Gastroesophageal sphincter (tissue), 4 donors: ENCODE data around the gene P2RY13. TPM values are rescaled to one million over a fixed set of nuclear protein-coding genes. Genes with fewer than 3 reads are reported as not detected.

Experiments used
- ATAC-seq: fragments of 150-250 bp; one replicate; pipeline ENCODE4 v1.9.1; 2016; ENCODE audit warnings: mild to moderate bottlenecking, moderate library complexity
- H3K27ac ChIP-seq, 4 donors: fragments of 200-600 bp; sonication (generic) in 3 of 4; 1 replicate in 3 of 4; 2 replicates in 1 of 4; pipeline ENCODE4 v1.5.1; 2016 to 2019
- H3K27me3 ChIP-seq: fragments of 200-600 bp; sonication (generic); one replicate; pipeline ENCODE4 v1.5.1; 2019
- H3K36me3 ChIP-seq, 2 donors: fragments of 200-600 bp; sonication (generic); one replicate each; pipeline ENCODE4 v1.5.1; 2019; ENCODE audit warnings: control low read depth in 1 of 2
- H3K4me1 ChIP-seq, 3 donors: fragments of 200-600 bp; sonication (generic); 1 replicate in 2 of 3; 2 replicates in 1 of 3; pipeline ENCODE4 v1.5.1; 2016 to 2019; ENCODE audit warnings: control low read depth in 2 of 3
- H3K4me3 ChIP-seq, 2 donors: fragments of 200-600 bp; sonication (generic); one replicate each; pipeline ENCODE4 v1.5.1; 2019; ENCODE audit warnings: mild to moderate bottlenecking in 1 of 2, moderate library complexity in 1 of 2
- H3K9me3 ChIP-seq, 3 donors: fragments of 200-600 bp; sonication (generic); one replicate each; pipeline ENCODE4 v1.5.1; 2017 to 2019; ENCODE audit warnings: control low read depth in 2 of 3
- EP300 ChIP-seq: sonication (generic); formaldehyde crosslinking; IDR thresholded peaks from one replicate; pipeline ENCODE4 v1.6.1; 2017; ENCODE audit warnings: antibody characterized with exemption, mild to moderate bottlenecking
- POLR2A ChIP-seq, 2 donors: fragments of 450-650 bp; IDR thresholded peaks; one replicate each; pipeline ENCODE4 v1.6.1; 2017; ENCODE audit warnings: antibody characterized with exemption in 2 of 2, mild to moderate bottlenecking in 2 of 2, moderate library complexity in 1 of 2
- POLR2AphosphoS5 ChIP-seq: sonication (generic); formaldehyde crosslinking; IDR thresholded peaks from one replicate; pipeline ENCODE4 v1.6.1; 2017; ENCODE audit warnings: antibody characterized with exemption
- WGBS, 2 donors: methylation state at CpG; one replicate each; pipeline ENCODE4 v1.1.5; 2018; ENCODE audit warnings: low coverage in 1 of 2; 5-methylcytosine and 5-hydroxymethylcytosine counted together
- total RNA-seq, 4 donors: library from RNA; depleted of rRNA; stranded (reverse); fragments of >200 nt; gene quantifications; one replicate each; pipeline ENCODE4 v1.1.0, GENCODE V29; 2016
- TF ChIP-seq, protein P1 (sequence below), 4 experiments: fragments of 200-600 bp in 2 of 4; fragments of 450-650 bp in 2 of 4; sonication (generic) in 1 of 4; IDR thresholded peaks; one replicate each; pipeline ENCODE4 v1.5.1; 2017 to 2019; ENCODE audit warnings: antibody characterized with exemption in 4 of 4, mild to moderate bottlenecking in 2 of 4, moderate library complexity in 2 of 4

The P2RY13 gene
- total RNA-seq, 4 donors from 2014 or later, result 0.58 to 2.5 (median 1.6) TPM; not detected in 1

DNA sequence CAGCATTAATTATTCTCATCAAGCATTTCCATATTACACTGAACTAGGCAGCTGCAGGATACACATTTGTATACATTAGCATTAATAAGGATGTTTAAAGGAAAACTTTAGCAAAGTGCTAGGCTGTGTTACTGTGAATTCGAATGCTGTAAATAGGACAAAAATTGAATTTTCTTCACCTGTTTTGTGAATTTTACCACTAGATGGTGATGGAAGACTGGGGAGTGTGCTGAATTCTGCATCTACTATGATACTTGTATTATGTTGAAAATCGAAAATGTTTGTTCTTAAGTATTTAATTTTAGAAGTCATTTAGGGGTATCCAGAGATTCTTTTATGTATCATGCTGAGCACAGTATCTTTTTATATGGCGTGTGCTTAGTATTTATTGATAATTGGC is 38.7 kb downstream of the P2RY13 start:
- WGBS, 2 donors, result 32 to 40% methylated on average over 3 of the region's 3 CpGs
- no peaks in the 10 kb centered on the region for H3K4me1 ChIP-seq
- ATAC-seq, result no peak

DNA sequence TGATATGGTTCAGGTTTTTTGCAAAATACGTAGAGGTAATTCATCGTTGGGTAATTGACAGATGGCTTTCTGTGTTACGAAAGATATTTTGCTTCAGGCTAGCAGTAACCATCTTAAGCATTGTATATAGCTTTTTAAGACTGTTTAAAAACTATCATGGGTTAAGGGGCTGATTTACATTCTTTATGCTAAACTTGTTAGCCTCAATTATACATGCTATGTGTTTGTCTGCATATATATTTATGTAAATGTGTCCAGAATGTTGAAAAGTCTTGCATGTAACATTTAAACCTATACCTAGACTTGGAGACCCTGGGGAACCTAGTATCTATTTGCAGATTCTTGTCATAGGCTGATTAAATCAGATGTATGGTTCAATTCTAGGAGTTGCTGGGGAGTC is 39.9 kb downstream of the P2RY13 start:
- no peak for ATAC-seq
- TF ChIP-seq, protein P1, sequence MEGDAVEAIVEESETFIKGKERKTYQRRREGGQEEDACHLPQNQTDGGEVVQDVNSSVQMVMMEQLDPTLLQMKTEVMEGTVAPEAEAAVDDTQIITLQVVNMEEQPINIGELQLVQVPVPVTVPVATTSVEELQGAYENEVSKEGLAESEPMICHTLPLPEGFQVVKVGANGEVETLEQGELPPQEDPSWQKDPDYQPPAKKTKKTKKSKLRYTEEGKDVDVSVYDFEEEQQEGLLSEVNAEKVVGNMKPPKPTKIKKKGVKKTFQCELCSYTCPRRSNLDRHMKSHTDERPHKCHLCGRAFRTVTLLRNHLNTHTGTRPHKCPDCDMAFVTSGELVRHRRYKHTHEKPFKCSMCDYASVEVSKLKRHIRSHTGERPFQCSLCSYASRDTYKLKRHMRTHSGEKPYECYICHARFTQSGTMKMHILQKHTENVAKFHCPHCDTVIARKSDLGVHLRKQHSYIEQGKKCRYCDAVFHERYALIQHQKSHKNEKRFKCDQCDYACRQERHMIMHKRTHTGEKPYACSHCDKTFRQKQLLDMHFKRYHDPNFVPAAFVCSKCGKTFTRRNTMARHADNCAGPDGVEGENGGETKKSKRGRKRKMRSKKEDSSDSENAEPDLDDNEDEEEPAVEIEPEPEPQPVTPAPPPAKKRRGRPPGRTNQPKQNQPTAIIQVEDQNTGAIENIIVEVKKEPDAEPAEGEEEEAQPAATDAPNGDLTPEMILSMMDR (IDR thresholded peaks at IDR 0.05), result no peak
- no peak for TF ChIP-seq EP300
- no peak for TF ChIP-seq POLR2A (IDR thresholded peaks at IDR 0.05)
- no peak for TF ChIP-seq POLR2AphosphoS5
- 6 to 92% methylated on average over 3 of the region's 3 CpGs for WGBS, 2 donors
- Histone ChIP-seq H3K27ac (no peak overlapping the region), H3K4me3 (no peak overlapping the region), H3K9me3 (no peaks in the 10 kb centered on the region), H3K27me3 (no peaks in the 10 kb centered on the region), H3K36me3 (no peaks in the 10 kb centered on the region), H3K4me1 (peaks cover 0 to 4% (median 0%) of the 10 kb centered on the region in 3 donors)

More for the DNA sequence above, 38.7 kb downstream of the P2RY13 start:
- H3K36me3 ChIP-seq, result no peaks in the 10 kb centered on the region
- no peak for TF ChIP-seq POLR2AphosphoS5
- TF ChIP-seq, protein P1 (IDR thresholded peaks at IDR 0.05), result peak in 2 of 4 experiments; percentile 20 to 44
- no peak overlapping the region for H3K4me3 ChIP-seq
- no peak overlapping the region for H3K27ac ChIP-seq
- no peaks in the 10 kb centered on the region for H3K27me3 ChIP-seq
- no peaks in the 10 kb centered on the region for H3K9me3 ChIP-seq

DNA sequence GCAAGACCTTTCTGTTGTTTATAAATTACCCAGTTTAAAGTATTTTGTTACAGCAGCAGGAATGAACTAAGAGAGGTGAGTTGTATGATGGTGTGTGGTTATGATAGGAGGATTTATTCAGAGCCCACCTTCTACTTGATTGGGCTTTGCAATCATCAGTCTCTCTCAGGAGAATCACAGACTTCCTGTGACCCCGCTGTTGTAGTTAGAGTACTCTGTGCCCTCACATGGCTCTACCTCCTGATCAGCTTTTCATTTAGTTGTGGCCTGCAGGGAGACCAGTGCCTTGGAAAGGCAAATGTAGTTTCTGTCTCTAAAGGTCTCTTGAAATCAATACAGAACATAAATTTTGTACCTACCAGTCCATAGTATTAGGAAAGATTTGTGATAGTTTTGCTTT is 43.4 kb downstream of the P2RY13 start:
- no peak overlapping the region for H3K27ac ChIP-seq
- ATAC-seq, result no peak
- peaks cover 2 to 36% (median 3%) of the 10 kb centered on the region in 3 donors for H3K4me1 ChIP-seq
- H3K4me3 ChIP-seq, result no peak overlapping the region
- no peaks in the 10 kb centered on the region for H3K9me3 ChIP-seq
- TF ChIP-seq EP300, result no peak
- H3K36me3 ChIP-seq, result no peaks in the 10 kb centered on the region
- 89% methylated on average over 1 of the region's 1 CpG; no CpG with 5 or more reads in 1 of the 2 donors for WGBS, 2 donors
- no peaks in the 10 kb centered on the region for H3K27me3 ChIP-seq

DNA sequence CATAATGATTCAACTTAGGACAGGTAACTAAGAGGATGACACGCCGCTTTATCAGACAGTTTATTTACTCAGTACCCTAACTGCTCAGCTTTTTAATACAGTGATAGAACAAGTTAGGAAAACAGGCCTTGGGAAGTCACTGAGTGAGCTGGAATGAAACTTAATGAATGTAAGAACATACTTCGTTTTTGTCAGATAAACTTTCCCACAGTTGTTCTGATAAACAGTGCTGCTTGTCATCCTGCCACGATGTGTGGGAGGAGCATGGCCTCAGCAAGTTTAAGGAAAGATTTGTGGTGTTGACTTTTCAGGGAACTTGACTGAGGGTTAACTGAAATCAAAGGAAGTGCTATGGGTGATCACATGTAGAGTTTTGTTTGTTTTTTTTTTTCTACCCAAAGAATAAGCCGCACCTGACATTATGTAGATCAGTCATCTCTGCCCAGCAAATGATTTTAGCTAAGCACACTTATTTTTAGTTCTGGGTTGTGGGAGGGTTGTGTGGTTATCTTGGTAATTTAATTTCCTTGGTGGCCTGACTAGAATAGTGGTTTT is 45.4 kb downstream of the P2RY13 start:
- Histone ChIP-seq H3K27ac (peak overlapping the region in 3 of 4 donors; percentile 50 to 62 (median 56)), H3K36me3 (no peaks in the 10 kb centered on the region), H3K4me3 (no peak overlapping the region), H3K4me1 (peaks cover 2 to 43% (median 3%) of the 10 kb centered on the region in 3 donors), H3K9me3 (no peaks in the 10 kb centered on the region), H3K27me3 (no peaks in the 10 kb centered on the region)
- TF ChIP-seq, protein P1 (IDR thresholded peaks at IDR 0.05), result no peak
- TF ChIP-seq POLR2AphosphoS5, result no peak
- TF ChIP-seq EP300, result no peak
- TF ChIP-seq POLR2A (IDR thresholded peaks at IDR 0.05), result no peak
- no peak for ATAC-seq
- WGBS, 2 donors, result 9 to 35% methylated on average over 3 to 5 of the region's 5 CpGs

DNA sequence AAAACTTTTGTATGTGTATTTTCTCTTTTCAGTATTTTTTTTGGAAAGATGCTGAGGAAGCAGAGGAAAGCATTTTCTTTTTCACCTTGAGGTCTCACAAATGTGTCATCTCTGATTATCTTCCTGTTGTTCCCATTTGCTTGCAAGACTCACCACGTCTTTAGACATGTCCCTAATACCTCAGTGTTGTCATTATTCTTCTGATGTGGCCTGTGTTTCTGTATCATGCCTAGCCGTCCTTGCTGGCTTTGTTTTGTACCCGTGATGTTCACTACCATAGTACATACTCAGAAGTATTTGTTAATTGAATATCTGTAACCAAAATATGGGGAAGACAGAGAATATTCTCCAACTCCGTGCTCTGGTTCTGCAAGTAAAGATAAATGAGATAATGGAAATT is 46.0 kb downstream of the P2RY13 start:
- Histone ChIP-seq H3K4me1 (peaks cover 2 to 49% (median 3%) of the 10 kb centered on the region in 3 donors), H3K27ac (peak overlapping the region in 3 of 4 donors; percentile 50 to 62 (median 56)), H3K4me3 (no peak overlapping the region), H3K27me3 (no peaks in the 10 kb centered on the region), H3K9me3 (no peaks in the 10 kb centered on the region), H3K36me3 (no peaks in the 10 kb centered on the region)
- TF ChIP-seq POLR2AphosphoS5 (no peak), POLR2A (IDR thresholded peaks at IDR 0.05) (no peak), EP300 (no peak)
- TF ChIP-seq, protein P1 (IDR thresholded peaks at IDR 0.05), result no peak
- no peak for ATAC-seq
- WGBS, 2 donors, result 45 to 47% methylated on average over 4 of the region's 4 CpGs
